IPS DF 6.9 (cell line): ENCODE data around the gene BTF3.

Experiments
- DNase-seq: peaks from one replicate; pipeline ENCODE4 v3.0.0-alpha.2; 2013; ENCODE audit warnings: low read depth, low spot score
- H3K27ac ChIP-seq: one replicate; pipeline ENCODE4 v1.5.1; 2013; ENCODE audit warnings: low read length, control low read depth
- H3K27me3 ChIP-seq: 2 replicates; pipeline ENCODE4 v1.6.1; 2013; ENCODE audit warnings: mild to moderate bottlenecking, low read length; ENCODE audit not compliant: control insufficient read depth, insufficient read depth
- H3K36me3 ChIP-seq: 2 replicates; pipeline ENCODE4 v1.6.1; 2013; ENCODE audit warnings: low read length; ENCODE audit not compliant: control insufficient read depth, insufficient read depth
- H3K4me1 ChIP-seq: 2 replicates; pipeline ENCODE4 v1.6.1; 2013; ENCODE audit warnings: low read length; ENCODE audit not compliant: control insufficient read depth, insufficient read depth
- H3K4me3 ChIP-seq: 2 replicates; pipeline ENCODE4 v1.5.1; 2013; ENCODE audit warnings: mild to moderate bottlenecking, low read length
- H3K9me3 ChIP-seq: 2 replicates; pipeline ENCODE4 v1.6.1; 2013; ENCODE audit warnings: low read length, inconsistent platforms; ENCODE audit not compliant: control insufficient read depth, insufficient read depth
- WGBS: extraction: QIAGEN DNeasy Blood & Tissue Kit; methylation state at CpG from one replicate; pipeline ENCODE4 v1.1.7; 2013; ENCODE audit warnings: mixed read lengths, missing lambda C conversion rate; ENCODE audit not compliant: insufficient read length, insufficient coverage; 5-methylcytosine and 5-hydroxymethylcytosine counted together

Gene BTF3

DNA sequence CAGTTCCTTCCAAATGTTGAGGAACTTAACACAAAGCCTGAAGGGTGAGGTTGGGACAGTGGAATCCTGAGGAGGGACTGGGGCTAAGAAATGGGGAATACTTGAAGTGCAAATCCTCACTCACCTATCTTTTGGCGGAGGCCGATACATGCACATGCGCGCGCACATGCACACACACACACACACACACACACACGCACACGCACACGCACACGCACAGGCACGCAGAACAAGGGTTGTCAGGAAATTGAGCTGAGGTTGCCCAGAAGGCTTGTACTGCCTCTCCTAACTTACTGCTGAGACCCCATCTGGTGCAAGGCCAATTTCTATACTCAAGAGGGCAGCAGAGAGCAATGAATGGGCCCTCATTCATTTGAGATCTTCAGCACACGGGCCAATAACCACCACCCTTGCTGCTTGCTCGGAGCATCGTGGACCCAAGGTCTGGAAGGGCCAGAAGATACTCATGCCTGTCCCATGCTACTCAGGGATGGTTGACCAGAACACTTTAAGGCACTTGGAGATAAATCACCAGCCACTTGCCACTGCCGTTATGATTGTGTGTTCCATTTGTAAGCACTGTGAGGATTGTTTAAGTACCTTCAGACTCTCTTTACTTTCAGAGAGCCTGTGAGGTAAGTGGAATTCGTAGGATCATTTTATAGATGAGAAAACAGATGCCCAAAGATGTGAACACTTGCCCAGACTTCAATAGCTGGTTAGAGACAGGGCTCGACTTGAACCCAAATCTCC is 21.5 kb downstream of the BTF3 start:
- DNase-seq: peak; percentile 84
- no peaks in the 10 kb centered on the region for H3K9me3 ChIP-seq
- no peaks in the 10 kb centered on the region for H3K27me3 ChIP-seq
- WGBS: no CpG with 5 or more reads among the region's 16 CpGs
- peaks cover 1% of the 10 kb centered on the region; the same call in 1 of the 2 replicates for H3K4me1 ChIP-seq
- no peak overlapping the region for H3K4me3 ChIP-seq
- no peaks in the 10 kb centered on the region for H3K36me3 ChIP-seq
- no peak overlapping the region for H3K27ac ChIP-seq

DNA sequence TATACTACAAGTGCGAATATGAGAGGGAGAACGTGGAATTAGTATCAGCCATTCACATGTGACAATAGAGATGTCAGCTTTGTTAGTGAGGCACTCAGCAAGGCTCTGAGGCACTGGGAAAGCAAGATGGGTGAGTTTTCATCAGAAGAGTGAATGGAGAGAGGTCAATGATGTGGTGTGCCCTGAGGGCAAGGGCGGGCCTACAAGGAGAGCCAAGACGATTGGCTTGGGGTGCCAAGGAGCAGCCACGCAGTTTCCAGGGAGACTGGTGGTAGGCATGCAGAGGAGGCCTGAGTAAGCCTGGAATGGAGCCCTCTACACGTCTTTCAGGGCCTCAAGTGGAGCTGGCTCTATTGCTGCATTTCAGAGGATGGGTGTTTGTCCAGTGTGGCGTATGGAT is 24.7 kb downstream of the BTF3 start:
- Histone ChIP-seq H3K4me1 (peaks cover 1% of the 10 kb centered on the region; the same call in 1 of the 2 replicates), H3K36me3 (no peaks in the 10 kb centered on the region), H3K27ac (no peak overlapping the region), H3K9me3 (no peaks in the 10 kb centered on the region), H3K27me3 (no peaks in the 10 kb centered on the region), H3K4me3 (no peak overlapping the region)
- no peak for DNase-seq
- WGBS: no CpG with 5 or more reads among the region's 7 CpGs

DNA sequence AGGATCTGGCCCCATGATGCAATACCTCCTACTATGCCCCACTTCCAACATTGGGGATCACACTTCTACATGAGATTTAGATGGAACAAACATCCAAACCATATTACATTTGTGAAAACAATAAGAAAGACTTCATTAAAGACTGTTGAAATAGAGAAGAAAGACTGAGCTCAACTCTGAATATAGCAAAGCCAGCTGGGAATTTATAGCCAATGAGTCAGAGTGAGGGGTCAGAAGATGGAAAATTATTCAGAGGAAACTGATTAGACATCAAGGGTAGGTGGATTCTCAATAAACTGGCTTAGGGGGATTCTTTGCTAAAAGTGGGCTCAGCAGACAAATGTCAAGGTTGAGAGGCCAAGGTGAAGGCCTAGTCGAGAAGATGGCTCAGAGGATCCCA is 25.6 kb downstream of the BTF3 start:
- Histone ChIP-seq H3K4me3 (no peak overlapping the region), H3K9me3 (no peaks in the 10 kb centered on the region), H3K27ac (no peak overlapping the region), H3K4me1 (peaks cover 1% of the 10 kb centered on the region; the same call in 1 of the 2 replicates), H3K36me3 (no peaks in the 10 kb centered on the region), H3K27me3 (no peaks in the 10 kb centered on the region)
- no peak for DNase-seq
- WGBS: no CpG with 5 or more reads among the region's 1 CpG

DNA sequence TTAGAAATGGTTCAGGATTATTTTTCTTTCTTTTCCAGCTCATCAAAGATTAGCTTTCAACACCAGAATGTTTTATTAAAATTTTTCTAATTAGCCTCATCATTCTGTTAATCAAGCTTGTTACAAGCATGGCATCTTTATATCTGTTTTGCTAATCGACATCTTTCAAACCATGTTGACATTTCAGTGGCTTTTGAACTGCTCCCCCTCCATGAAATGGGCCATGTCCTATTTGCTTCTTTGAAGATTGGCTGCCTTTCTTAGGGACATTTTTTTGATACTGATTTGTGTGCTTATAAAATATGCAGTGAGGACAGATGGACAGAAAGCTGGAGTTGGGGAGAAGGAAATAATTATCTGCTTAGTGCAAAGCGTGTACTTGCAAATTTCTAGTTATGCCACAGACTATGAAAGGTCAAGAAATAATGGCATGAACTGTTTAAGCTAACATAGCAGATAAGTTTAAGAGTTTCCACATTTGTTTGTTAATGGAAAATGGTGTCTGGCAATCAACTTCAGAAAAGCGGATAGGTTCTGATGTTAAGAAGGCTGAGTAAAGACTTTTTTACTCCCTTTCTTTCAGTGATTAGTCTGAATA is 27.5 kb downstream of the BTF3 start:
- no peaks in the 10 kb centered on the region for H3K36me3 ChIP-seq
- no peaks in the 10 kb centered on the region for H3K9me3 ChIP-seq
- no peak overlapping the region for H3K4me3 ChIP-seq
- H3K27me3 ChIP-seq: no peaks in the 10 kb centered on the region
- no peak for DNase-seq
- H3K4me1 ChIP-seq: no peaks in the 10 kb centered on the region
- no CpG with 5 or more reads among the region's 3 CpGs for WGBS
- no peak overlapping the region for H3K27ac ChIP-seq

DNA sequence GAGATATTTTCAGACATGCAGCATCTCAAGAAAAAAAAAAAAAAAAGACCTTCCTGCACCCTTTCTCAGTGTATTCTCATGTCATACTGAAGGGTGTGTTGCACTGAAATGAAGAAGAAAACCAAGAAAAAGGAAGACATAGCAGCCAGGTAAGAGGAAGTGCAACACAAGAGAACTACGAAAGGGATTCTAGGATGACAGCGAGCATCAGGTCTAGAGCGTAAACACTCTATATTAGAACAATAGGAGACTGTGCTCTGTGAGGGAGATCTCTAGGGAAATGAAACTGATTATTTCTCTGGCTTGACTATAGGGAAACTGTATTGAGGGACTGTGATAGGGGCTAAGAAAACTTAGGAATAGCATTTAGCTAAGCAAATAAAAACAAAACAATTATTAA is 30.0 kb downstream of the BTF3 start:
- H3K27me3 ChIP-seq: no peaks in the 10 kb centered on the region
- H3K27ac ChIP-seq: no peak overlapping the region
- no peaks in the 10 kb centered on the region for H3K9me3 ChIP-seq
- no CpG with 5 or more reads among the region's 3 CpGs for WGBS
- no peaks in the 10 kb centered on the region for H3K36me3 ChIP-seq
- no peak overlapping the region for H3K4me3 ChIP-seq
- no peaks in the 10 kb centered on the region for H3K4me1 ChIP-seq
- DNase-seq: no peak

DNA sequence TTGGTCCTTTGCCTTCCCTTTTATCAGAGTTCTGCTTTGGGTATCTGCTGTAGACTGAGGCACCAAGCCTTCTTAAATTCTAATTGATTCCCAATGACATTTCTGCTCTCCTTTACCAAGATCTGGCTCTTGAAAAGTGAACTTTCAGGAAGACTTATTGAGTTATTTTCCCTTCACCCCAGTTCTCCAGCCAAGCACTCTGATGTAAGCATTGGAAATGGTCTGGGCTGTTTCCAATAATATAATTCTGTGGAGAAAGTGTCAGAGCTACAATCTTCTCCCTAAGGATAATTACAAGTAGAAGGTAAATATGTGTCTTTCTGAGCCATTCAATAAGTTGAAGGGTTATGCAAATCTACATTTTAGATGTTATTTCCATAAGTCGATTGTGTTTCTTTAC is 30.8 kb downstream of the BTF3 start:
- H3K9me3 ChIP-seq: no peaks in the 10 kb centered on the region
- no peaks in the 10 kb centered on the region for H3K27me3 ChIP-seq
- no peaks in the 10 kb centered on the region for H3K36me3 ChIP-seq
- no peak overlapping the region for H3K27ac ChIP-seq
- no peak for DNase-seq
- WGBS: no CpG with 5 or more reads among the region's 1 CpG
- H3K4me1 ChIP-seq: no peaks in the 10 kb centered on the region
- no peak overlapping the region for H3K4me3 ChIP-seq

DNA sequence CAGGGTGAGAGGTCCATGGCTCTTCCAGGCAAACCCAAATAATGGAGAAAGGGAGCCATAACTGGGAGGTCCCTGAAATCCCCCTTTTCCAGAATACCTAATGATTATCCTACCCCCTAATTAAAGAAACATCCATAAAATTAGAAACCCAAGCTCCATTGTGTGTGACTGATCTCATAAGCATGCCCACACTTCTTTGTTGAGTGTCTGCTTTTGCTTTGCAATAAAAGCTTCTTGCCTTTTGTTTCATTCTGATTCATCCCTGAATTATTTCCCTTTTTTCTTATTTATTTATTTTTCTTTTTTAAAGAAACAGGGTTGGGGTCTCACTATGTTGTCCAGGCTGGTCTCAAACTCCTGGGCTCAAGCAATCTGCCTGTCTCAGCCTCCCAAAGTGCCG is 33.1 kb downstream of the BTF3 start:
- H3K27me3 ChIP-seq: no peaks in the 10 kb centered on the region
- no peak for DNase-seq
- H3K27ac ChIP-seq: no peak overlapping the region
- H3K4me3 ChIP-seq: no peak overlapping the region
- no peaks in the 10 kb centered on the region for H3K36me3 ChIP-seq
- no peaks in the 10 kb centered on the region for H3K9me3 ChIP-seq
- WGBS: no CpG with 5 or more reads among the region's 1 CpG
- no peaks in the 10 kb centered on the region for H3K4me1 ChIP-seq

DNA sequence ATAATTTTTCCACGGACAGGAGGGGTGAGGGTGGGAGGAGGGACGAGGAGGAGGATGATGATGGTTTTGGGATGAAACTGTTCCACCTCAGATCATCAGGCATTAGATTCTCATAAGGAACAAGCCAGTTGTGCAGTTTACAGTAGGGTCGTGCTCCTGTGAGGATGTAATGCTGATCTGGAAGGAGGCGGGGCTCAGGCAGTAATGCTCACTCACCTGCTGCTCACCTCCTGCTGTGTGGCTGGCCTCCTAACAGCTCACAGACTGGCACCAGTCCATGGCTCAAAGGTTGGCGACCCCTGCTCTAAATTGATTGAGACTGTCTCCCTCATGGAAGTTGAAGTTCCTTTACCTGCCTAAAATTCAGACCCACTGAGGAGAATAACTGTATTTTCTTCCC is 34.0 kb downstream of the BTF3 start:
- H3K4me3 ChIP-seq: no peak overlapping the region
- no peak for DNase-seq
- H3K27me3 ChIP-seq: no peaks in the 10 kb centered on the region
- H3K4me1 ChIP-seq: peaks cover 2% of the 10 kb centered on the region; the same call in 1 of the 2 replicates
- no peak overlapping the region for H3K27ac ChIP-seq
- no CpG with 5 or more reads among the region's 5 CpGs for WGBS
- no peaks in the 10 kb centered on the region for H3K9me3 ChIP-seq
- H3K36me3 ChIP-seq: no peaks in the 10 kb centered on the region

DNA sequence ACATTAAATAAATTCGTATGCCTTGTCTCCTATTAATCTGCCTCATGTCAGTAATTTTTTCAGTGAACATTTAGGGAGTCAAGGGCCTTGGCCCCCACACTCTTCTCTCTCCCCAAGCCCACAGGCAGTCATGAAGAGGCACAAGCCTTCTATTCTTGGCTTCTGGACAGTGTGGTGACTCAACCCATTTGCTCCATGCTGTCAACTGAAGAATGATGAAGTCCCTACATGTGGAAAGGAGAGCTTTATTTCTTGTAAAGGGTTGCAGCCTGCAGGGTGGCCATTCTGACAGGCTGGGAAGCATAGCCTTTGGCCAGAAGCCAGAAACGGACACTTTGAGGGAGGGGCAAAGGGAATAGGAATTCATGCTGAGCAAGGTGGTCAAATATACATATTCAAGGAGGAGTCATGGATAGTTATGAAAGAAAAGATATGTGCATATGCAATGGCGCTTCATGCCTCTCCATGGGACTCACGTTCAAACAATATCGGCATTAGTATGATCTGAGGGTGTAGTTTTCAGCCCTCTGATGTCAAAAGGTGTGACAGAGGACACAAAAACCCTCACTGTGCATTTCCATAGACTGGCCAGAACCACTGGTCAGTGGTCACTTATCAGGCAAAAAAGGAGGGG is 35.9 kb downstream of the BTF3 start:
- Histone ChIP-seq H3K27me3 (no peaks in the 10 kb centered on the region), H3K4me3 (no peak overlapping the region), H3K36me3 (no peaks in the 10 kb centered on the region), H3K9me3 (no peaks in the 10 kb centered on the region), H3K27ac (no peak overlapping the region), H3K4me1 (peaks cover 2% of the 10 kb centered on the region; the same call in 1 of the 2 replicates)
- no peak for DNase-seq
- WGBS: no CpG with 5 or more reads among the region's 5 CpGs

DNA sequence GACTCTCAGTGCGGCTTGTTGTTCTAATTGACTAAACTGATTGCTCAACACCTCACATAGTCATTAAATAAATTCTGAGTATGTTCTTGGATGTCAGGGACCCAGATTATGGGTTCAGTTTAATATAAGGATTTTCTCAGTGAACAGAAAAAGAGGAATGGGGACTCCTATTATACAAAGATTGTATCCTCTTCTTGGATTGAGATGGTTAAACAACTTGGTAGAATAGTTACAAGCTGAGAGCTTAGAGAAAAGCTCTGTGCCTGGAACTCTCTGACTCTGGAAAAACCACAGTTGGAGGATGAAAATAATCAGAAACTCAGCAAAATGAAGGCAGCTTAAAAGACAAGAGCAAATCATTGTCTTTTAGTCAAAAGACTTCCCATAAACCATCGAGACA is 36.7 kb downstream of the BTF3 start:
- Histone ChIP-seq H3K4me3 (no peak overlapping the region), H3K27ac (no peak overlapping the region), H3K27me3 (no peaks in the 10 kb centered on the region), H3K4me1 (peaks cover 2% of the 10 kb centered on the region; the same call in 1 of the 2 replicates), H3K36me3 (no peaks in the 10 kb centered on the region), H3K9me3 (no peaks in the 10 kb centered on the region)
- no peak for DNase-seq
- WGBS: no CpG with 5 or more reads among the region's 2 CpGs
